NB4 (cell line): ENCODE results near the gene ZFP36L1.

Experiments
- DNase-seq: peaks from one replicate; pipeline ENCODE4 v3.0.0; 2010; ENCODE audit warnings: low read depth
- H3K4me3 ChIP-seq: one replicate; pipeline ENCODE4 v1.5.1; 2011; ENCODE audit warnings: mild to moderate bottlenecking, low read depth, low read length, moderate library complexity
- MAX ChIP-seq: IDR thresholded peaks from 2 replicates; pipeline ENCODE4 v1.6.1; 2011; ENCODE audit warnings: low read depth, low read length
- MYC ChIP-seq: IDR thresholded peaks from 2 replicates; pipeline ENCODE4 v1.6.1; 2011; ENCODE audit warnings: low read depth, low read length
- POLR2A ChIP-seq: IDR thresholded peaks from 2 replicates; pipeline ENCODE4 v1.6.1; 2011; ENCODE audit warnings: mild to moderate bottlenecking; ENCODE audit not compliant: insufficient read length; ENCODE audit errors: extremely low read depth
- TF ChIP-seq, protein P1 (sequence below): IDR thresholded peaks from one replicate; pipeline ENCODE4 v1.5.1; 2012; ENCODE audit warnings: low read depth, low read length

ZFP36L1 gene

DNA sequence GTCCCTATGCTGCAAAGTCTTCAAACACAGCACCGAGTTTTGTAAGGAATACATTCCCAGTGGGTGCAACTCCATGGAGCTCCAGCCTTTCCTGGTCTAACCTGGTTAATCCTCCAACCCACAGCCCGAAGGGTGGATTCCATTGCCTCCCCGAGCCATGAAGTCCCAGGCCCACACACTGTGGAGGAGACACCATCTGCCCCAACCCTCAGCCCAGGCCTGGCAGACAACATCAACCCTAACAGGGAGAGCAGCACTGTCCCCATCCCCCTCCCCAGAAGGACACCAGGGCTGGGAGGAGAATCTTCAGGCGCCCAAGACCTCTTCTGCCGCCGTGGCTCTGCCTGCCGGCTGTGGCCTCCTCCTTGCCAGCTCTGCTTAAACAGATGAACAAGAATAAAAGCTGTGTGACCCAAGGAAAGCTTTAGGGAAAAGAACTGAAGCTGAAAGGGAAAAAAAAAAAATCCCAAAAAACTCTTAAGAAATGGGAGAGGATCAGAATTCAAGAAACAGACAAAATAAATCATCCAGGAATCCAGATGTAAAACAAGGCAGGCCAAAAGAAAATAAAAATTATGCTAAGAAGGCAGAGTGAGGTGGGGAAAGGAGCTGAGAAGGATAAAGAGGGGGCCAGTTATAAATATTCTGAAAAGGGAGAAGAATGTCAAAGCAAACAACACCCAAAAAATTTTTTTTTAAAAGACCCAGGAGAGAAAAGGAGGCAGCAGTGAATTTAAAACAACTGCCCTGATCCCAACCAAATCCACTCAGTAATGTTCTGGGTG is 16.0 kb upstream of the ZFP36L1 start:
- DNase-seq: no peak
- TF ChIP-seq MAX (no peak), MYC (no peak), POLR2A (no peak)
- TF ChIP-seq, protein P1, sequence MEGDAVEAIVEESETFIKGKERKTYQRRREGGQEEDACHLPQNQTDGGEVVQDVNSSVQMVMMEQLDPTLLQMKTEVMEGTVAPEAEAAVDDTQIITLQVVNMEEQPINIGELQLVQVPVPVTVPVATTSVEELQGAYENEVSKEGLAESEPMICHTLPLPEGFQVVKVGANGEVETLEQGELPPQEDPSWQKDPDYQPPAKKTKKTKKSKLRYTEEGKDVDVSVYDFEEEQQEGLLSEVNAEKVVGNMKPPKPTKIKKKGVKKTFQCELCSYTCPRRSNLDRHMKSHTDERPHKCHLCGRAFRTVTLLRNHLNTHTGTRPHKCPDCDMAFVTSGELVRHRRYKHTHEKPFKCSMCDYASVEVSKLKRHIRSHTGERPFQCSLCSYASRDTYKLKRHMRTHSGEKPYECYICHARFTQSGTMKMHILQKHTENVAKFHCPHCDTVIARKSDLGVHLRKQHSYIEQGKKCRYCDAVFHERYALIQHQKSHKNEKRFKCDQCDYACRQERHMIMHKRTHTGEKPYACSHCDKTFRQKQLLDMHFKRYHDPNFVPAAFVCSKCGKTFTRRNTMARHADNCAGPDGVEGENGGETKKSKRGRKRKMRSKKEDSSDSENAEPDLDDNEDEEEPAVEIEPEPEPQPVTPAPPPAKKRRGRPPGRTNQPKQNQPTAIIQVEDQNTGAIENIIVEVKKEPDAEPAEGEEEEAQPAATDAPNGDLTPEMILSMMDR: no peak
- no peak overlapping the region for H3K4me3 ChIP-seq

DNA sequence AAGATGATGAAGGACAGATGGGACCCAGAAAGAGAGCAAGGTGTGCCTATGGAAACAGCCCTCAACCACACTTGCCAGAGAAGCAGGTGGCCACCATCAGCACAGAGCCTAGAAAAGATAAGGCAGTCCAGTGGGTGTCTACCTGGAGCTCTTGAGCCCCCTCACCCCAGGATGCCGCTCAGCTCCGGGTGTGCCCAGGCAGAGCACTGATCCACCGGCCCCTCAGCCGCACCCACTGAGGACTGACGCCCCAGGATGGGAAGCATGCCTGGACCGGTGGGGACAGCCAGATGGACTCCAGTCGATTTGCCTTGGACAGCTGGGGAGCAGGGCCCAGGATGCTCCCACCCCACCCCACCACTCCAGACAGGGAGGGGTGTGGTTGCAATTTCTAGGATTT is 15.1 kb upstream of the ZFP36L1 start:
- DNase-seq: no peak
- H3K4me3 ChIP-seq: no peak overlapping the region
- TF ChIP-seq POLR2A: no peak
- TF ChIP-seq, protein P1: no peak

DNA sequence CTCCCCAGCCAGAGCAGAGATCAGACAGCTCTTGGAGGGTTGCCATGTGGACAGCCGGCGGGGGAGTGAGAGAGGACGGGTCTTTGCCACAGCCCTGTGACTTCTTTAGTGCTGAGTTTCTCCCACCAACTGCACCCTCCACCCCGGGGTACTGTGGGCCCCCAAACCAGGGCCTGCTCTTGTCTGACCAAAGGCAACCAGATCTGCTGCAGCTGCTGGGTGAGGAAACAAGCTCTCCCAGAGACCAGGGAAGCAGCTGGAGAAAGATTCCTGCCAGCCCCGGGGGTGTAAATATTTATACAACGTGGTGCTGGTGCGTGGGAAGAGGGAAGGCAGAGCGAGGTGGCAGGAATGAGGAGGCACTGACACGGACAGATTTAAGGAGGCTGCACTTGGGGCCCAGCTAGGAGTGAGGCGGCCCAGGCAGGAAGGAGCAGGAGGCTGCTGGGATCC is 14.3 kb upstream of the ZFP36L1 start:
- peak; percentile 71 for DNase-seq
- TF ChIP-seq POLR2A (no peak), MYC (peak; percentile 80), MAX (peak; percentile 45; the same call in 1 of the 2 replicates)
- TF ChIP-seq, protein P1: no peak
- H3K4me3 ChIP-seq: no peak overlapping the region

DNA sequence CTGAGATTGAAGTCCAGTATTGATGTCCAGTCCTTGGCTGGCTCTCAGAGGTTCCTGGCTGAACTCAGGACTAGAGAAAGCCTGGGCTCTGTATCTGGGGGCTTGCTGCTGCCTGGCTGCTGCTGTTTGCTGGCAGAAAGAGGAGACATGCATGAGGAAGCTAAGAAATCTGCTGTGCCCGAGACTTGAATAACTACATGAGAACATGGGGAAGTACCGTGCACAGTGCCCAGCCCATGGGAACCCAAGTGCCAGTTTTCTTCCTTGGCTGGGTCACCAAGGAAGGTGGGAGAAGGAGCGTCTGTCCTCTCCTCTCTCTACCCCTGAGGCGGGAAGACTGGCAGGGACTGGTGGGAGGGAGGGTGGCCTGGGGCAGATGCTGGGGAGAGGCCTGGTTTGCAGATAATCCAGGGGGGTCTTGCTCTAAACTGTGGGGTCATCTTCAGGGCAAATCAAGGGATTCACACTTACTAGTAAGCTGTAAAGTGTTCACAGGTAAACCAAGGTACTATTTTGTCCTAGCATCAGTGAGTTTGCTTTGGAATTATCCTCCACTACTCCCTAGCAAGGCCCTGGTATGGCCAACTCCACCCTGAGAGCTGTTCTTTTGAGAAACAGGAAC is 13.8 kb upstream of the ZFP36L1 start:
- H3K4me3 ChIP-seq: no peak overlapping the region
- TF ChIP-seq MYC (no peak), MAX (no peak), POLR2A (no peak)
- DNase-seq: no peak

DNA sequence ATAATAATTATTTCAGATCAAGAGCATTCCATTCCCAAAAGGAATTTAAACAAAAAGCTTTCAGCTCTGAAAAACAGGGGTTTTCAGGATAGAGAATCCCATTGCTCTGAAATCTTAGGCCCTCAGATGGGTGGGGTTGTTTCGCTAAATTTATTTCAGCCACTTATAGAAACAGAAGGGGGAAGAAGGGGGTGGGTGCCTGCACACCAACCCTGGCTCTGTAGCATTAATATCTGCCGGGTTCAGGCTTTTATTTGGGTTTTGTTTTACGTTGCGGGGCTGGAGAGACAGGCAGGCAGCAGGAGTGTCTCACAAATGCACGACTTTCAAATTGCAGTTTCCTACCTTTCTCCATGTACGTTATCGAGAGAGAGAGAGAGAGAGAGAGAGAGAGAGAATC is 12.5 kb upstream of the ZFP36L1 start:
- no peak for TF ChIP-seq MYC
- TF ChIP-seq MAX: no peak
- TF ChIP-seq, protein P1: no peak
- no peak for TF ChIP-seq POLR2A
- no peak for DNase-seq
- no peak overlapping the region for H3K4me3 ChIP-seq

DNA sequence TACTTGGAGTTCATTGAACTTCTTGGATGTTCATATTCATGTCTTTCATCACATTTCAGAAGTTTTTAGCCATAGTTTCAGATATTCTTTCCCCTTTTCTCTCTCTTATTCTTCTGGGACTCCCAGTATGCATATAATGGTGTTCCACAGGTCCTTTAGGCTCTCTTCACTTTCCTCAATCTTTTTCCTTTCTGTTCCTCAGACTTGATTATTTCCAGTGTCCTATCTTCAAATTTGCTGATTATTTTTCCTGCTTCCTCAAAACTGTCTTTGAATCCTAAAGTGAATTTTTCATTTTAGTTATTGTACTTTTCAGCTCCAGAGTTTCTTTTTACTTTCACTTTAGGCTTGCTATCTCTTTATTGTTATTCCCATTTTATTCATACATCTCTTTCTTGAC is 8.8 kb upstream of the ZFP36L1 start:
- H3K4me3 ChIP-seq: no peak overlapping the region
- TF ChIP-seq, protein P1: no peak
- TF ChIP-seq POLR2A (no peak), MAX (no peak), MYC (no peak)
- no peak for DNase-seq
